AG10803 (cell line): ENCODE data around the gene GALNT10.

Source experiments
- DNase-seq: peaks from one replicate; pipeline ENCODE4 v3.0.0; 2010; ENCODE audit warnings: low read depth
- H3K4me3 ChIP-seq: 2 replicates; pipeline ENCODE4 v1.5.1; 2011; ENCODE audit warnings: mild to moderate bottlenecking, low read length, control low read depth
- CTCF ChIP-seq: conservative IDR thresholded peaks from 2 replicates; pipeline ENCODE4 v1.5.1; 2011; ENCODE audit warnings: mild to moderate bottlenecking, low read length, control low read depth, inconsistent platforms

The GALNT10 gene

GRCh38 chr5:154205441-154206117 is 15.0 kb downstream of the GALNT10 start:
- no peak for DNase-seq
- no peak overlapping the region for H3K4me3 ChIP-seq
- TF ChIP-seq CTCF = no peak

DNA sequence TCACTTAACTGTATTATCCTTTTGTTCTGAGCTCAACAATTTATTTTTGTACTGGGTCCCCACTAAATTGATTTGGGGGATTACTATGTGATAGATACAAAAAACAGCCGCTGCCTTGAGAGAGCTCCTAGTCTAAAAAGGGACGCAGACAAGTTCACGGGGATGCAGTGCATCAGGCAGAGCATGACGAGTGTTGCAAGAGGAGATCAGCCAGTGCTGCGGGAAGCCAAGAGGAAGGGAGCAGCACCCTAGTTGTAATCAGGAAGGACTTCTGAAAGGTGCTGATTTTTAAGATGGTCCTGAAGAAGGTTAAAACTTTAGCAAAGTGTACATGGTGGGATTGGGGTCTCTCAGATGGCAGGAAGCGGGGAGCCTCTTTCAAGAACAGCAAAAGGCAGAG is 15.8 kb downstream of the GALNT10 start:
- TF ChIP-seq CTCF = no peak
- H3K4me3 ChIP-seq = no peak overlapping the region
- DNase-seq = no peak

DNA sequence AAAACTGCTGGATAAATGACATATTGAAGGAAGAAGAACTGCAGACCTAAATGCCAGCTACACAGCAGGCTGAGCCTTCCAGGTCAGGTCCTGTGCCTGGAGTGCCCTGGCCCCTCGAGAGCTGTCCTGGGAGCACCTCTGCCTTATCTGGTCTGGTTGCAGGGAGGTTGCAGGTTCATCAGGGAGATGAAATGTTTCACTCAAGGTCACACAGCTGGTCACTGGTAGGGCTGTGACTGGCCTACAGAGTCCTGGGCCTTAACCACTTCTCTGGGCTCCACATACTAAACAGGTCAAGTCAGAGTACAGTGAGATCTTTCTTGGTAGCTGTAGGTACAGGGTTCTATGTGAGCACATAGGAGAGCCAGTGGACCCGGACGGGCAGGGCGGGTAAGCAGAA is 16.7 kb downstream of the GALNT10 start:
- H3K4me3 ChIP-seq = no peak overlapping the region
- no peak for DNase-seq
- no peak for TF ChIP-seq CTCF

DNA sequence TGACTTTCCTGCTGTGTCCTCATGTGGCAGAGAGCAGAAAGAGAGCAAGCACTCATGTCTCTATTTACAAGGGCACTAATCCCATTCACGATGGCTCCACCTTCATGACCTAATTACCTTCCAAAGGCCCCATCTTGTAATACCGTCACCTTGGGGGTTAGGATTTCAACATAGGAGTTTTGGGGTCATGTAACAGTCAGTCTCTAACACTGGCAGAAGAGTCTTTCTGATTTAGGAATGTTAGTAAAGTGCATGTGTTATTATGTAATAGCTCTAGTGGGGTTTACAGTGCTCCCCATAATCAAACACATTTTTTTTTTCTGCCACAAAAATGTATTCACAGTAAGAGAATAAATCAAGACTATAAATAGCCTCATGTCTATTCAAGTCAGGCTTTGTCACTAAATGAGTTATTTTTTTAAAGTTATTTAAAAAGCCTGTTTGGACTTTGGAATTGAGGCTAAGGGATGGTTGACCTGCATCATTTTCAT is 19.1 kb downstream of the GALNT10 start:
- peak; percentile 80 for DNase-seq
- H3K4me3 ChIP-seq = no peak overlapping the region
- no peak for TF ChIP-seq CTCF

DNA sequence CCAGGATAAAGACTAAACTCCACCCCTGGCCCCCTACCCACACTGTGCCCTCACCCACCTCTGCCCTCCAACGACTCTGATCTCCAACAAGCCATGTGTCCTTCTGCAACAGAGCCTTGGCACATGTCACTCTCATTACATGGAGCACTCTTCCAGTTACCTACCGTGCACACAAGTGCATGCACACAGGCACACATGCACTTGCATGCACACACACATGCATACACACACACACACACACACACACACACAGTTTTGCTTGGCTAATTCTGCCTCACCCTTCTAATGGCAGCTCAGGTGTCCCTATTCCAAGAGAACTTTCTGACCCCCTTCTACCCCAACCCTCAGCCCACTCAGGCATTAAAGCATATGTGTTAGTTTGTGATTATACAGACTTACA is 19.6 kb downstream of the GALNT10 start:
- TF ChIP-seq CTCF = no peak
- no peak for DNase-seq
- H3K4me3 ChIP-seq = no peak overlapping the region

- no peak for TF ChIP-seq CTCF
- no peak overlapping the region for H3K4me3 ChIP-seq
- DNase-seq = peak; percentile 87
Measured at GRCh38 chr5:154211641-154212390, 21.3 kb downstream of the GALNT10 start.

GRCh38 chr5:154213592-154213991 is 23.1 kb downstream of the GALNT10 start:
- no peak overlapping the region for H3K4me3 ChIP-seq
- no peak for DNase-seq
- no peak for TF ChIP-seq CTCF
